PFSK-1 (cell line): ENCODE data around the gene ACE.

ENCODE experiments used
- FOXP2 ChIP-seq: optimal IDR thresholded peaks from 2 replicates; pipeline ENCODE3; 2011; ENCODE audit warnings: borderline replicate concordance, control low read depth, inconsistent platforms; ENCODE audit not compliant: insufficient read depth; ENCODE audit errors: extremely low read length, extremely low read depth
- SIN3A ChIP-seq: IDR thresholded peaks from 2 replicates; pipeline ENCODE4 v1.6.1; 2012; ENCODE audit warnings: mild to moderate bottlenecking, low read length, moderate library complexity, borderline replicate concordance; ENCODE audit not compliant: insufficient read depth
- TAF1 ChIP-seq: IDR thresholded peaks from 2 replicates; pipeline ENCODE4 v1.6.1; 2012; ENCODE audit warnings: low read length, control low read depth, borderline replicate concordance; ENCODE audit not compliant: insufficient read depth
- TF ChIP-seq, protein P1 (sequence below), 2 experiments: IDR thresholded peaks; 2 replicates each; pipeline versions ENCODE4 v1.6.1 to v1.8.0; 2011 to 2012; ENCODE audit warnings: low read depth in 2 of 2, low read length in 2 of 2, control low read depth in 1 of 2, inconsistent platforms in 1 of 2, mild to moderate bottlenecking in 1 of 2, moderate library complexity in 1 of 2; ENCODE audit not compliant: insufficient read depth in 1 of 2

GRCh38 chr17:63542218-63542545, 65.3 kb downstream of the ACE start:
- TF ChIP-seq SIN3A (no peak), TAF1 (no peak), FOXP2 (no peak)
- TF ChIP-seq, protein P1, sequence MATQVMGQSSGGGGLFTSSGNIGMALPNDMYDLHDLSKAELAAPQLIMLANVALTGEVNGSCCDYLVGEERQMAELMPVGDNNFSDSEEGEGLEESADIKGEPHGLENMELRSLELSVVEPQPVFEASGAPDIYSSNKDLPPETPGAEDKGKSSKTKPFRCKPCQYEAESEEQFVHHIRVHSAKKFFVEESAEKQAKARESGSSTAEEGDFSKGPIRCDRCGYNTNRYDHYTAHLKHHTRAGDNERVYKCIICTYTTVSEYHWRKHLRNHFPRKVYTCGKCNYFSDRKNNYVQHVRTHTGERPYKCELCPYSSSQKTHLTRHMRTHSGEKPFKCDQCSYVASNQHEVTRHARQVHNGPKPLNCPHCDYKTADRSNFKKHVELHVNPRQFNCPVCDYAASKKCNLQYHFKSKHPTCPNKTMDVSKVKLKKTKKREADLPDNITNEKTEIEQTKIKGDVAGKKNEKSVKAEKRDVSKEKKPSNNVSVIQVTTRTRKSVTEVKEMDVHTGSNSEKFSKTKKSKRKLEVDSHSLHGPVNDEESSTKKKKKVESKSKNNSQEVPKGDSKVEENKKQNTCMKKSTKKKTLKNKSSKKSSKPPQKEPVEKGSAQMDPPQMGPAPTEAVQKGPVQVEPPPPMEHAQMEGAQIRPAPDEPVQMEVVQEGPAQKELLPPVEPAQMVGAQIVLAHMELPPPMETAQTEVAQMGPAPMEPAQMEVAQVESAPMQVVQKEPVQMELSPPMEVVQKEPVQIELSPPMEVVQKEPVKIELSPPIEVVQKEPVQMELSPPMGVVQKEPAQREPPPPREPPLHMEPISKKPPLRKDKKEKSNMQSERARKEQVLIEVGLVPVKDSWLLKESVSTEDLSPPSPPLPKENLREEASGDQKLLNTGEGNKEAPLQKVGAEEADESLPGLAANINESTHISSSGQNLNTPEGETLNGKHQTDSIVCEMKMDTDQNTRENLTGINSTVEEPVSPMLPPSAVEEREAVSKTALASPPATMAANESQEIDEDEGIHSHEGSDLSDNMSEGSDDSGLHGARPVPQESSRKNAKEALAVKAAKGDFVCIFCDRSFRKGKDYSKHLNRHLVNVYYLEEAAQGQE (IDR thresholded peaks at IDR 0.05; ENCODE audit: insufficient read depth in 1 of 2, low read depth in 2 of 2, low read length in 2 of 2): no peak
